Measurements from ENCODE around the gene MLXIP.

DNA sequence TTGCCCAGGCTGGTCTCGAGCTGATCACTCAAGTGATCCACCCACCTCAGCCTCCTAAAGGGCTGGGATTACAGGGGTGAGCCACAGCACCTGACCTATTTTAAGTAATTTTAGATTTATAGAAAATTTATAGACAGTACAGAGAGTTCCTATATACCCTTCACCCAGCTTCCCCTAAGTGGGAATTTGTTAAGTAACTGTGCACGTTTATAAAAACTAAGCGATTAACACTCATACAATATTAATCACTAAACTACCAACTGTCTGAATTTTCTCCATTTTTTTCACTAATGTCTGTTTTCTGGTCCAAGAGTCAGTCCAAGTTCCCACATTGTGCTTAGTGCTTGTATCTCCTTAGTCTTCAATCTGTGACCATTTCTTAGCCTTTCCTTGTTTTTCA, 89.9 kb downstream of the MLXIP start:
- TF ChIP-seq, protein P1, sequence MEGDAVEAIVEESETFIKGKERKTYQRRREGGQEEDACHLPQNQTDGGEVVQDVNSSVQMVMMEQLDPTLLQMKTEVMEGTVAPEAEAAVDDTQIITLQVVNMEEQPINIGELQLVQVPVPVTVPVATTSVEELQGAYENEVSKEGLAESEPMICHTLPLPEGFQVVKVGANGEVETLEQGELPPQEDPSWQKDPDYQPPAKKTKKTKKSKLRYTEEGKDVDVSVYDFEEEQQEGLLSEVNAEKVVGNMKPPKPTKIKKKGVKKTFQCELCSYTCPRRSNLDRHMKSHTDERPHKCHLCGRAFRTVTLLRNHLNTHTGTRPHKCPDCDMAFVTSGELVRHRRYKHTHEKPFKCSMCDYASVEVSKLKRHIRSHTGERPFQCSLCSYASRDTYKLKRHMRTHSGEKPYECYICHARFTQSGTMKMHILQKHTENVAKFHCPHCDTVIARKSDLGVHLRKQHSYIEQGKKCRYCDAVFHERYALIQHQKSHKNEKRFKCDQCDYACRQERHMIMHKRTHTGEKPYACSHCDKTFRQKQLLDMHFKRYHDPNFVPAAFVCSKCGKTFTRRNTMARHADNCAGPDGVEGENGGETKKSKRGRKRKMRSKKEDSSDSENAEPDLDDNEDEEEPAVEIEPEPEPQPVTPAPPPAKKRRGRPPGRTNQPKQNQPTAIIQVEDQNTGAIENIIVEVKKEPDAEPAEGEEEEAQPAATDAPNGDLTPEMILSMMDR (IDR thresholded peaks at IDR 0.05), result no peak
- TF ChIP-seq POLR2AphosphoS5 (IDR thresholded peaks at IDR 0.05; ENCODE audit: low read depth, low read length), result no peak
- TF ChIP-seq REST (IDR thresholded peaks at IDR 0.05; ENCODE audit: insufficient read depth in 1 of 2, low read depth in 2 of 2, low read length in 1 of 2), result no peak
- TF ChIP-seq SIN3A (IDR thresholded peaks at IDR 0.05; ENCODE audit: borderline replicate concordance, insufficient read depth, low read depth, low read length), result no peak
- no peak for TF ChIP-seq TCF7L2 (IDR thresholded peaks at IDR 0.05; ENCODE audit: low read depth, low read length)

All from Panc1 (cell line).